NCI-H2081 treated with DMSO at 0.1 percent for 48 hours (cell line): ENCODE data around the gene SYT6.

Source experiments
- DNase-seq: peaks from one replicate; lab custom pipeline; 2025; lab: John Stamatoyannopoulos, UW

SYT6 gene

GRCh38 chr1:114117654-114118053 lies 36.0 kb downstream of the SYT6 start:
- no peak for DNase-seq

- no peak for DNase-seq
These were observed 37.6 kb downstream of the SYT6 start for GRCh38 chr1:114116086-114116485.

GRCh38 chr1:114114185-114115094 lies 39.2 kb downstream of the SYT6 start:
- DNase-seq: no peak

GRCh38 chr1:114113411-114114184 lies 40.1 kb downstream of the SYT6 start:
- no peak for DNase-seq

GRCh38 chr1:114112775-114113174 lies 40.9 kb downstream of the SYT6 start:
- no peak for DNase-seq

- DNase-seq: no peak
These were observed 41.7 kb downstream of the SYT6 start for GRCh38 chr1:114111731-114112641.

GRCh38 chr1:114109981-114110380 lies 43.7 kb downstream of the SYT6 start:
- no peak for DNase-seq

- DNase-seq: no peak
These were observed 44.9 kb downstream of the SYT6 start for GRCh38 chr1:114108751-114109255.

GRCh38 chr1:114107474-114108435 lies 45.9 kb downstream of the SYT6 start:
- no peak for DNase-seq

- no peak for DNase-seq
These were observed 48.2 kb downstream of the SYT6 start for GRCh38 chr1:114105421-114105979.

GRCh38 chr1:114104949-114105348 lies 48.7 kb downstream of the SYT6 start:
- no peak for DNase-seq

GRCh38 chr1:114103992-114104391 lies 49.7 kb downstream of the SYT6 start:
- DNase-seq: no peak

- DNase-seq: no peak
These were observed 51.5 kb downstream of the SYT6 start for GRCh38 chr1:114102136-114102535.

GRCh38 chr1:114100148-114100547 lies 53.5 kb downstream of the SYT6 start:
- DNase-seq: no peak

- DNase-seq: no peak
These were observed 54.4 kb downstream of the SYT6 start for GRCh38 chr1:114099268-114099667.

GRCh38 chr1:114097109-114097508 lies 56.6 kb downstream of the SYT6 start:
- no peak for DNase-seq

- no peak for DNase-seq
These were observed 59.0 kb downstream of the SYT6 start for GRCh38 chr1:114094675-114095074.

GRCh38 chr1:114094363-114094634 lies 59.4 kb downstream of the SYT6 start:
- DNase-seq: no peak

- DNase-seq: no peak
These were observed 59.9 kb downstream of the SYT6 start for GRCh38 chr1:114093624-114094362.
